ENCODE measurements around the gene NR2F6. TPM values are rescaled to one million over a fixed set of nuclear protein-coding genes. Genes with fewer than 3 reads are reported as not detected.

Gene NR2F6
- total and polyA plus RNA-seq, 2 of the 4 experiments (the other 2 are of a cell fraction) = 8.4 to 20.5 TPM

GRCh38 chr19:17243211-17243829 lies 2.4 kb downstream of the NR2F6 start:
- POLR2A ChIA-PET (ENCODE audit: unreplicated experiment) = no interaction called here

More at GRCh38 chr19:17243211-17243829, 2.4 kb downstream of the NR2F6 start:
- Histone ChIP-seq H3K18ac (ENCODE audit: low read depth, low read length) (no peak overlapping the region), H3K4ac (ENCODE audit: low read depth, low read length) (peak overlapping the region; percentile 95), H4K20me1 (ENCODE audit: insufficient read depth, low read length) (peaks cover 28% of the 10 kb centered on the region), H3K79me1 (ENCODE audit: low read depth in 1 of 2, low read length in 2 of 2) (peaks cover 22 to 51% of the 10 kb centered on the region in 2 experiments), H4K8ac (ENCODE audit: low read depth in 2 of 2, low read length in 2 of 2) (peak overlapping the region; percentile 64 to 89), H3K36me3 (ENCODE audit: control insufficient read depth, insufficient read depth, low read length) (peaks cover 12% of the 10 kb centered on the region; the same call in 1 of the 2 replicates), H4K5ac (ENCODE audit: low read depth, low read length) (peak overlapping the region; percentile 13; the same call in 1 of the 2 replicates), H2AK9ac (replicated peaks; ENCODE audit: low read depth, low read length, poor library complexity) (peak overlapping the region; percentile 98), H3K4me1 (ENCODE audit: control insufficient read depth, insufficient read depth, low read length) (peaks cover 10% of the 10 kb centered on the region), H2BK20ac (ENCODE audit: low read depth, low read length) (no peak overlapping the region), H2BK120ac (ENCODE audit: low read depth, low read length) (no peak overlapping the region), H3K4me3 (ENCODE audit: insufficient read depth, low read depth, low read length) (peak overlapping the region; percentile 90), H3K9ac (ENCODE audit: low read depth, low read length) (peak overlapping the region; percentile 74), H3K27me3 (ENCODE audit: control insufficient read depth, insufficient read depth, low read length) (no peaks in the 10 kb centered on the region), H3K56ac (ENCODE audit: extremely low read depth, insufficient read depth, low read length) (no peak overlapping the region), H4K91ac (ENCODE audit: insufficient read depth, low read depth, low read length) (peak overlapping the region; percentile 83), H3K9me3 (ENCODE audit: control insufficient read depth, insufficient read depth, low read length) (no peaks in the 10 kb centered on the region), H2BK15ac (ENCODE audit: low read depth, low read length) (no peak overlapping the region), H2BK5ac (ENCODE audit: low read depth, low read length, poor library complexity, severe bottlenecking) (peak overlapping the region; percentile 6), H3K14ac (replicated peaks; ENCODE audit: low read depth, low read length) (peak overlapping the region; percentile 91), H3K27ac (ENCODE audit: insufficient read depth, low read length) (peak overlapping the region; percentile 69; the same call in 1 of the 2 replicates), H3K23ac (ENCODE audit: low read depth, low read length) (peak overlapping the region; percentile 97), H2AK5ac (ENCODE audit: low read depth, low read length) (peak overlapping the region; percentile 93), H2AFZ (replicated peaks; ENCODE audit: low read length, poor library complexity) (peak overlapping the region; percentile 93), H3K4me2 (ENCODE audit: low read depth, low read length) (peak overlapping the region; percentile 78), H3K9me1 (ENCODE audit: insufficient read depth, low read length) (0 out of 2 replicates have a peak, but pooled peaks cover 3% of the 10 kb centered on the region)
- ATAC-seq (ENCODE audit: low read depth) (no peak), DNase-seq (no peak)
- TF ChIP-seq RFX5 (IDR thresholded peaks at IDR 0.05; ENCODE audit: low read depth, low read length) (no peak), CEBPB (IDR thresholded peaks at IDR 0.05; ENCODE audit: low read depth, low read length) (no peak), SMC3 (IDR thresholded peaks at IDR 0.05; ENCODE audit: low read depth, low read length) (no peak), BHLHE40 (IDR thresholded peaks at IDR 0.05; ENCODE audit: low read depth, low read length) (no peak), NFE2L2 (IDR thresholded peaks at IDR 0.05; ENCODE audit: low read depth, low read length) (no peak), MXI1 (IDR thresholded peaks at IDR 0.05; ENCODE audit: borderline replicate concordance, low read depth, low read length) (no peak), RCOR1 (IDR thresholded peaks at IDR 0.05; ENCODE audit: insufficient replicate concordance, low read length) (no peak), CHD1 (IDR thresholded peaks at IDR 0.05; ENCODE audit: low read depth, low read length) (no peak), ELK1 (IDR thresholded peaks at IDR 0.05; ENCODE audit: borderline replicate concordance, low read depth, low read length) (no peak), RAD21 (IDR thresholded peaks at IDR 0.05; ENCODE audit: low read length) (no peak), USF2 (IDR thresholded peaks at IDR 0.05; ENCODE audit: low read depth, low read length) (no peak), MAZ (IDR thresholded peaks at IDR 0.05; ENCODE audit: borderline replicate concordance, low read depth, low read length) (no peak; the same call in 1 of the 2 replicates), POLR2A (IDR thresholded peaks at IDR 0.05; ENCODE audit: low read depth, low read length) (no peak), CTCF (conservative IDR thresholded peaks at IDR 0.05; ENCODE audit: low read depth, low read length) (no peak), FOS (IDR thresholded peaks at IDR 0.05; ENCODE audit: low read depth, low read length) (no peak), MAFK (IDR thresholded peaks at IDR 0.05; ENCODE audit: low read depth, low read length) (no peak)
- dilution Hi-C loops (cut with HindIII; ENCODE audit: low sequenced_read_pairs, unreplicated experiment) (no loop called here), in situ Hi-C loops (cut with MboI; ENCODE audit: low sequenced_read_pairs) (no loop called here), intact Hi-C loops (cut with micrococcal nuclease) (no loop called here)
- no TSS peak for BruUV-seq (replicated peaks)
- 48% methylated on average over 8 of the region's 8 CpGs; no CpG with 5 or more reads in 1 of the 2 experiments for WGBS, 2 experiments (ENCODE audit: extremely low coverage in 2 of 2, insufficient read length in 1 of 2)
- CTCF ChIA-PET = no interaction called here

Measured in IMR-90 (cell line).